AG04450 (cell line): ENCODE measurements around the gene GPR155. TPM values are rescaled to one million over a fixed set of nuclear protein-coding genes. Genes with fewer than 3 reads are reported as not detected.
"Not testable (repeated sequence)": the region's sequence is repeated elsewhere in the genome, so short reads cannot be mapped to it uniquely, and the experiment has no call there.

Experiments
- CTCF ChIA-PET: fragments of 300-600, 350-600 bp; formaldehyde crosslinking; extraction: SDS; loops from one replicate; lab custom pipeline; 2022; ENCODE audit warnings: antibody characterized with exemption, inconsistent platforms; lab: Charles Lee
- POLR2A ChIA-PET: fragments of 350-600 bp; formaldehyde crosslinking; extraction: SDS; loops from one replicate; lab custom pipeline; 2021; ENCODE audit warnings: antibody characterized with exemption, inconsistent platforms; lab: Yijun Ruan, JAX
- DNase-seq: peaks from one replicate; pipeline ENCODE4 v3.0.0-alpha.2; 2011; ENCODE audit warnings: low read depth, low spot score
- H3K27ac ChIP-seq: one replicate; pipeline ENCODE4 v1.5.1; 2012; ENCODE audit warnings: low read depth, low read length, control low read depth
- H3K27me3 ChIP-seq: one replicate; pipeline ENCODE4 v1.6.0; 2012; ENCODE audit warnings: low read length; ENCODE audit not compliant: control insufficient read depth, insufficient read depth
- H3K4me3 ChIP-seq: 2 replicates; pipeline ENCODE4 v1.5.1; 2011; ENCODE audit warnings: mild to moderate bottlenecking, low read depth, low read length, control low read depth
- H3K9me3 ChIP-seq: 2 replicates; pipeline ENCODE4 v1.5.1; 2012; ENCODE audit warnings: low read length; ENCODE audit not compliant: control insufficient read depth, insufficient read depth
- CTCF ChIP-seq: IDR thresholded peaks from 2 replicates; pipeline ENCODE4 v1.5.1; 2011; ENCODE audit warnings: low read depth, low read length, control low read depth, inconsistent platforms
- polyA plus RNA-seq: library from polyadenylated mRNA; depleted of rRNA; stranded (reverse); fragments of >200 nt; gene quantifications from 2 replicates; pipeline ENCODE4 v1.2.3, GENCODE V29; 2011

GPR155 gene
- polyA plus RNA-seq, 1 experiment = 5.4 TPM

- Histone ChIP-seq H3K4me3 (no peak overlapping the region), H3K27me3 (no peaks in the 10 kb centered on the region), H3K9me3 (no peaks in the 10 kb centered on the region), H3K27ac (no peak overlapping the region)
- POLR2A ChIA-PET = no interaction called here
- TF ChIP-seq CTCF = no peak
- DNase-seq = no peak
- CTCF ChIA-PET = no interaction called here
Measured at GRCh38 chr2:174436351-174436750, 50.5 kb downstream of the GPR155 start.

GRCh38 chr2:174431902-174432301, 54.9 kb downstream of the GPR155 start:
- Histone ChIP-seq H3K4me3 (no peak overlapping the region), H3K27me3 (no peaks in the 10 kb centered on the region), H3K27ac (no peak overlapping the region), H3K9me3 (no peaks in the 10 kb centered on the region)
- no peak for TF ChIP-seq CTCF
- POLR2A ChIA-PET = no interaction called here
- no peak for DNase-seq
- CTCF ChIA-PET = no interaction called here

- no peaks in the 10 kb centered on the region for H3K9me3 ChIP-seq
- ChIA-PET CTCF (interaction anchor here (0.6 to 0.9 kb wide), 3 partner anchors 33 to 803 kb away, joined by 3 read pairs; no protein-coding TSS in a partner anchor), POLR2A (no interaction called here)
- H3K4me3 ChIP-seq = no peak overlapping the region
- no peak for DNase-seq
- no peak overlapping the region for H3K27ac ChIP-seq
- no peak for TF ChIP-seq CTCF
- H3K27me3 ChIP-seq = no peaks in the 10 kb centered on the region
Measured at GRCh38 chr2:174430066-174430465, 56.8 kb downstream of the GPR155 start.

- Histone ChIP-seq H3K4me3 (no peak overlapping the region), H3K9me3 (no peaks in the 10 kb centered on the region), H3K27ac (no peak overlapping the region), H3K27me3 (no peaks in the 10 kb centered on the region)
- TF ChIP-seq CTCF = no peak
- ChIA-PET CTCF (interaction anchor here (1.1 kb wide), 1 partner anchor 35 kb away, joined by 5 read pairs; no protein-coding TSS in a partner anchor), POLR2A (no interaction called here)
- no peak for DNase-seq
Measured at GRCh38 chr2:174428214-174428613, 58.6 kb downstream of the GPR155 start.

- CTCF ChIA-PET = no interaction called here
Measured at GRCh38 chr2:174412256-174412655, 74.6 kb downstream of the GPR155 start.

GRCh38 chr2:174410039-174410438, 76.8 kb downstream of the GPR155 start:
- H3K4me3 ChIP-seq, H3K27ac ChIP-seq, H3K9me3 ChIP-seq, POLR2A ChIA-PET, H3K27me3 ChIP-seq, CTCF ChIA-PET, DNase-seq: not testable (repeated sequence)

More at GRCh38 chr2:174412256-174412655, 74.6 kb downstream of the GPR155 start:
- H3K4me3 ChIP-seq = no peak overlapping the region
- DNase-seq = no peak
- no peak for TF ChIP-seq CTCF
- H3K27ac ChIP-seq = no peak overlapping the region
- POLR2A ChIA-PET = no interaction called here
- H3K27me3 ChIP-seq = no peaks in the 10 kb centered on the region
- H3K9me3 ChIP-seq = no peaks in the 10 kb centered on the region
